HL-60/S4 treated with retinoic acid at 250 ng/mL for 4 days and 3 days (cell line): Measurements from ENCODE around the gene TULP4.
"Not testable (repeated sequence)": the region's sequence is repeated elsewhere in the genome, so short reads cannot be mapped to it uniquely, and the experiment has no call there.

Source experiments
- in situ Hi-C: fragments of 300-500 bp; cut with MboI; formaldehyde crosslinking; loops from 2 replicates; pipeline ENCODE4 v1.7.0; 2022; ENCODE audit warnings: low sequenced_read_pairs

Gene TULP4

DNA sequence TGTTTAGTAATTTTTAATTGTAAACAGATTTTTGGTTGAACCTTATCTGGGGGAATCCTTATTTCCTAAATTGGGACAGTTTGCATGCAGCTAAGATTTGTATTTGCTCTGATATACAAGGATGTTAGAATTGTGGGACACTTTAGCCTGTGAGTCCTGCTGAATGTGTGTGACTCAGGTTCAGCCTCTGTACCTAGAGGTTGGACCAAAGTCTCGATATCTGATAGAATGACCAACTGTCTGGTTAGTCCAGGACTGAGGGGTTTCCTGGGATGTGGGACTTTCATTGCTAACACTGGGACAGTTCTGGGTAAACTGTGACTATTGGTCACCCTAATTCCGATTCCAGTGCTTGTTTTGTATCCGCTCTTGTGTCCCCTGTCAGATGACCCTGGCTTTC lies 20.2 kb upstream of the TULP4 start:
- in situ Hi-C loops = no loop called here

GRCh38 chr6:158293122-158293521 lies 19.1 kb upstream of the TULP4 start:
- in situ Hi-C loops = no loop called here

- in situ Hi-C loops = not testable (repeated sequence)
These were observed 16.1 kb upstream of the TULP4 start for GRCh38 chr6:158295976-158296853.

DNA sequence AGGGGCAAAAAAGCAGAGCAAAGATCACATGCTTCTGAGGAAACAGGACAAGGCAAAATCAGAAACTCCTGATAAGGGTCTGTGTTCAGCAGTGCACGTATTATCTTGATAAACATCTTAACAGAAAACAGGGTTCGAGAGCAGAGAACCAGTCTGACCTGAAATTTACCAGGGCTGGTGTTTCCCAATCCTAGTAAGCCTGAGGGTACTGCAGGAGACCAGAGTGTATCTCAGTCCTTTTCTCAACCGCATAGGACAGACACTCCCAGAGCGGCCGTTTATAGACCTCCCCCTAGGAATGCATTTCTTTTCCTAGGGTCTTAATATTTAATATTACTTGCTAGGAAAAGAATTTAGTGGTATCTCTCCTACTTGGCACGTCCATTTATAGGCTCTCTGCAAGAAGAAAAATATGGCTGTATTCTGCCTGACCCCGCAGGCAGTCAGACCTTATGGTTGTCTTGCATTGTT lies 15.4 kb upstream of the TULP4 start:
- in situ Hi-C loops = not testable (repeated sequence)

DNA sequence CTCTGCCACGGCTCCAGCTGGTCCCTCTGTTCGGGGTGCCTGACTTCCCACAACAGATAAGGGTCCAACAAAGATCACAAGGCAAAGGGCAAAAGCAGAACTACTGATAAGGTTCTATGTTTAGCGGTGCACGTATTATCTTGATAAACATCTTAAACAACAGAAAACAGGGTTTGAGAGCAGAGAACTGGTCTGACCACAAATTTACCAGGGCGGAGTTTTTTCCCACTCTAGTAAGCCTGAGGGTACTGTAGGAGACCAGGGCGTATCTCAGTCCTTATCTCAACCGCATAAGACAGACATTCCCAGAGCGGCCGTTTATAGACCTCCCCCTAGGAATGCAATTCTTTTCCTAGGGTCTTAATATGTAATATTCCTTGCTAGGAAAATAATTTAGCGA lies 14.6 kb upstream of the TULP4 start:
- in situ Hi-C loops = not testable (repeated sequence)

DNA sequence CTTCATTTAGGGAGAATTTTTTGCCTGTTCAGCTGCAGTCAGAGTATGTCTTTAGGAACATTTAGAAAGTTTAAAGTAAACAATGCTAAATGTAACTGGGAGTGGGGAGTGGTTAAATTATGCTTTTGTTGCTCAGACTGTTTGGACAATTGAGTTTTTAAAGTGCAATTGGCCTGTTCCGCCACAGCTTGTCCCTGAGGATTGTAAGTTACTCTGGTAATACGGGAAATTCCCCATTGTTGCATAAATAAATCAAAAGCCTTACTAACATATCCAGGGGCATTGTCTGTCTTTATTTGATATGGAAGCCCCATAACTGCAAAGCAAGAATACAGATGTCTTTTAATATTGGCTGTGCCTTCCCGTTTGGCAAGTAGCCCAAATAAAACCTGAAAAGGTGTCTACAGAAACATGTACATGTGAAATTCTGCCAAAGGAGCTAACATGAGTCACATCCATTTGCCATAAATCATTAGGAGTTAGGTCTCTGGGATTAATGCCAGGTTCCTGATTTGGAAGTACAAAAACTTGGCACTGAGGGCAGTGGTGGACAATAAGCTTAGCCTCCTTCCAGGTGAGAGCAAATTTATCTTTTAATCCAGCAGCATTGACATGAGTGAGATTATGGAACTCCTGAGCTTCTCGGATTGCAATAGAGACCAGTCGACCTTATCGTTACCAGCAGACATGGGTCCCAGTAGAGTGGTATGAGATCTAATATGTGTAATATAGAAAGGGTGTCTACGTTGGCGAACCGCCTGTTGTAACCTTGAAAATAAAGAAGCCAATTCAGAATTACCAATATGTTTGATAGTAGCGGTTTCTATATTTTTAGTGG lies 11.7 kb upstream of the TULP4 start:
- in situ Hi-C loops = not testable (repeated sequence)

- in situ Hi-C loops = not testable (repeated sequence)
These were observed 10.7 kb upstream of the TULP4 start for GRCh38 chr6:158301561-158301960.

DNA sequence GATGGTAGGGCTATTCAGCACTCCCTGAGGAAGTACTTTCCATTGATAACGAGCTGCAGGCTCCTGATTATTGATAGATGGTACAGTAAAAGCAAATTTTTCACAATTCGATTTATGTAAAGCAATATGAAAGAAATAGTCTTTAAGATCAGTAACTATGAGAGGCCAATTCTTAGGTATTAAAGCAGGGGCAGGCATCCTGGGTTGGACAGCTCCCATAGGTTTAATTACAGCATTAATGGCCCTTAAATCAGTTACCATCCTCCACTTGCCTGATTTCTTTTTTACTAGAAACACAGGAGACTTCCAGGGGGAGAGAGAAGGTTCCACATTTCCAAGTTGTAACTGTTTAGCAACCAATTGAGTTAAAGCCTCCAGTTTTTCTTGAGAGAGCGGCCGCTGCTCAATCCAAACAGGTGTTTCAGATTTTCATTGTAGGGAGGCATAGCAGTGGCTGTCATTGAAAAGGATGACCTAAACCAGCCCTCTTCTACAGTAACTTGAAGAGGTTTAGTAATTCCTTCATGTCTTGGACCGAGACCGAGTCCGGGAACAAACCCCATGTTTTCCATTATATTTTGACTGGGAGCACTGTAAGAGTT lies 10.0 kb upstream of the TULP4 start:
- in situ Hi-C loops = not testable (repeated sequence)

- in situ Hi-C loops = no loop called here
These were observed 9.0 kb upstream of the TULP4 start for GRCh38 chr6:158303210-158303731.

DNA sequence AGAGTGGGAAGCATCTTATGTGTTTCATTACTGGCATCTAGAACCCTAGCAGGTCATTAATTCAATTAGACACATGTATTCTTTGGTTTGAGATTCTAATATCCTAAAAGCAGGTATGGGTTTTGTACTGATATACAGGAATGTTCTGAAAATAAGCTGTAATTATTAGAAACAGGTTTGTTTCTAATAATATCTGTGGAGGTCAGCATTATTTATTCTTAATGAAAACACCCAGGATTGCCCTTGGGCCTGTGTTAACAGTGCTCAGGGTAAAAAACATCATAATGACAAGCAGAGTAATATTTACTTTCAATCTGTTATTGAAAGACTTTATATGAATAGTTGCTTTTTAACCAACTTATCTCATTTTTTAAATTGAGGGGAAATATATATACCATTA lies 8.0 kb upstream of the TULP4 start:
- in situ Hi-C loops = no loop called here

- in situ Hi-C loops = no loop called here
These were observed 2.5 kb upstream of the TULP4 start for GRCh38 chr6:158309814-158310213.

- in situ Hi-C loops = no loop called here
These were observed 1.1 kb upstream of the TULP4 start for GRCh38 chr6:158311193-158311592.

DNA sequence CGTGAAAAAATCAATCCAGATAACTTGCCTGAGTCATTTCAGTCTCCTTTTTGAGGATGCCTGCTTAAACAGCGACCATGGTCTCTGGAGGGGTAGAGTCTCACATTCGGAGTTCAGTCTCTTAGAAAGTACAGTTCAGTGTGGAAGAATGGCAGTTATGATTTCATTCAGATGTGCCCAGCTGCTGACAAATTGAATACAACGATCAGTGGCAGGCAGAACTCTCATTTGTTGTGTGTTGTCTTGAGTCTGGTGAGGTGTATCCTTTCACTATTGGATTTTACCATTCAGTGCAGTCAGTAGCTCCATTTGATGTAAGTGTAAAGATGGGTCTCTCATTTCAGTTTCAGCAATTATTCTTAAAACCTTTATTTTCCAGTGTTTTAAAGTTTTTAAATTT lies 639 bp upstream of the TULP4 start:
- in situ Hi-C loops = no loop called here

GRCh38 chr6:158312672-158313397 lies 570 bp downstream of the TULP4 start:
- in situ Hi-C loops = no loop called here

DNA sequence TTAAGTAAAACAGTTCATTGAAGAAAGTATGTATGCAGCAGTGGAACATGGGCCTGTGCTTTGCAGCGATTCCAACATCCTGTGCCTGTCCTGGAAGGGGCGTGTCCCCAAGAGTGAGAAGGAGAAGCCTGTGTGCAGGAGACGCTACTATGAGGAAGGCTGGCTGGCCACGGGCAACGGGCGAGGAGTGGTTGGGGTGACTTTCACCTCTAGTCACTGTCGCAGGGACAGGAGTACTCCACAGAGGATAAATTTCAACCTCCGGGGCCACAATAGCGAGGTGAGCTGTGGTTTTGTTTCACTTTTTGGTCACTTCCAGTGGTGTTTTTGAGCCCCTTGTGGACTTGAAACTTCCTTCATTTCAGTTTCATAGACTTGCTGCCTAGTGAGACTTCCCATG lies 1.7 kb downstream of the TULP4 start:
- in situ Hi-C loops = no loop called here

GRCh38 chr6:158314737-158315136 lies 2.5 kb downstream of the TULP4 start:
- in situ Hi-C loops = no loop called here

GRCh38 chr6:158316022-158316421 lies 3.8 kb downstream of the TULP4 start:
- in situ Hi-C loops = no loop called here

DNA sequence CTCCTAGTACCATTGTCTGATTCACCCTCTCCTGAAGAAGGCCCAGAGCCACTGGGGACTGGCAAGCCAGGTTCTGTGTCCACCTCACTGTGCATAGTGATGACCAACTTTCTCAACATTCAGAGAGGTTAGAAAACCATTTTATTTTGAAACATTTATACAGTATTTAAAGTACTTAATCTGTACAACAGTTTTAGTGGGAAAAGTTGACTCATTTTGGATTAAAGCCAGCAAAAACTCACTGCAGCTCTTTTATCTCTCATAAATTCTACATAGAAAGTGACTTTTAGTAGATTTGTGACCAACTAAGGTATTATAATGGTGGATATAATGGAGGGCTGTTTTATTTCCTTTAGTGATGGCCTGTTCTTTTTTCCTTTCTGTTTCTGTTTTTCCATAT lies 9.7 kb downstream of the TULP4 start:
- in situ Hi-C loops = no loop called here

GRCh38 chr6:158322400-158322723 lies 10.1 kb downstream of the TULP4 start:
- in situ Hi-C loops = no loop called here

DNA sequence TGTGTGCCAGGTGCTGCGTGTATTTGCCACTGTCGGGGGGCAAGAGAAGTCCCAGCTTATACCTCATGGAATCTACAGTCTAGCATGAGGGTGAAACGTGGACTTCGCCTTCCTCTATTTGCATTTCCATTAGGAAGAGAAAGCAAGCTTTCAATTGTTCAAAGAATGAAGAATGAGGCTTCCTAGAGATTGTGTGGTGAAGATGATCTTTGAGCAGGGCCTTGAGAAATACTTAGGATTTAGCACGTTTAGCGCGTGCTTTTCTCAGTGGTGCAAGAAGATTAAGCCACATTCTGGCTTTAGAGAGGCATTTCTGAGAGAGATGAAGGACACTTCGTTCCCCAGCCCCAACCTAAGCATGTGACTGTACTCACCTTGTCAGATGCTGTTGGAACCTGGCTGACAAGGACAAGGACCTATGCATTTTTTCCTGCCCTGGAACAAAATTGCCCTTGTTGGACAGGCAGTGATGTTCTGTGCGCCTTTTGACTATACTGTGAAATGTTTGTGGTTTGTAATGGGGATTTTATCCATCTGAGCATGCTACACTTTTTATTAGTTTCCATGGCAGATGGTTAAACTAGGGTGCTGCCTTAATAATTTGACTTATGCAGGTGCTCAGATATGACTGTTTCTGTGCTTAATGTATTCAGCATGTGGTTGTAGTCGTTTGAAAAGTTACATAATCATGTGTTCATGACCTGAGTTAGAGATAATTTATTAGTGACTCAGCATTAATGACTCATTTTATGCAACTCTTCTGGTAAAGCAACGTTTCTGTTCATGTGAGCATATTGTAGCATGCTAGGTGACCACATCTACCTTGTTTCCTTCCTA lies 10.7 kb downstream of the TULP4 start:
- in situ Hi-C loops = no loop called here
